Loucy (cell line): ENCODE measurements around the gene RPS6KB1.

Experiments used
- CTCF ChIP-seq: fragments of 200-600 bp; sonication (generic); conservative IDR thresholded peaks from 2 replicates; pipeline ENCODE4 v1.5.1; 2014; ENCODE audit warnings: mild to moderate bottlenecking, antibody characterized with exemption, low read length
- EZH2phosphoT487 ChIP-seq: fragments of 200-600 bp; IDR thresholded peaks from 2 replicates; pipeline ENCODE4 v1.6.1; 2018; ENCODE audit warnings: antibody characterized with exemption, mild to moderate bottlenecking, moderate library complexity, borderline replicate concordance

- TF ChIP-seq CTCF, result no peak
- TF ChIP-seq EZH2phosphoT487, result no peak
These were observed 16.8 kb upstream of the RPS6KB1 start for GRCh38 chr17:59876107-59876506.
